GM21526 (cell line): ENCODE measurements around the gene CDO1.
"Not testable (repeated sequence)": the region's sequence is repeated elsewhere in the genome, so short reads cannot be mapped to it uniquely, and the experiment has no call there.

ENCODE experiments used
- ATAC-seq: cut with Tn5 transposase; IDR thresholded peaks from one replicate; pipeline ENCODE4 v1.9.1; 2021; ENCODE audit warnings: moderate library complexity; ENCODE audit not compliant: unreplicated experiment, low FRiP score

The CDO1 gene

DNA sequence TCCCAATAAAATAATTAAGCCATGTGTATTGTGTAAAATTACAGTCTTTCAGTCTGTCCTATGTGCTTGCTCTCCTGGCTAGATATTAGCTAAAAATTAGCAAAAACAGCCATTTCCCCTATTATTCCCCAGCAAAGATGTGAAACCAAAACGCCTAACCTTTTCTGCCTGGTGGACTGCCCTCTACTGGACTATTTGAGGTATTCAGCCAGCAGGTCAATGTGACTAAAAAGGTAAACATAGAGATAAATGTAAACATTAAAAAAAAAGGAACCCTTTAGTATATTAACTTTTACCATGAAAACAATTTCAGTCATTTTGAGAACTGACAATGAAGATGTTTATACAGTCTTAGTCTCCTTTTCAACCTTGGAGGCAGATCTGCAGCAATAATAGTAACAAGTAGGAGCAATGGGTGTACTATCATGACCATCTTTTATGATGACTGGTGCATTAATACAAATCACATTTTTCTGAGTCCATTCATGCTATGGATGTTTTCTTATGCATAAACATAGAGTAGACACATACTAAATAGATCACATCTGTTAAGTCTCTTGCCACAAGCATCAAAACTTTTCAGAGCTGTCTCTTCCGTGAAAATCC, 14.8 kb upstream of the CDO1 start:
- peak; percentile 60 for ATAC-seq

DNA sequence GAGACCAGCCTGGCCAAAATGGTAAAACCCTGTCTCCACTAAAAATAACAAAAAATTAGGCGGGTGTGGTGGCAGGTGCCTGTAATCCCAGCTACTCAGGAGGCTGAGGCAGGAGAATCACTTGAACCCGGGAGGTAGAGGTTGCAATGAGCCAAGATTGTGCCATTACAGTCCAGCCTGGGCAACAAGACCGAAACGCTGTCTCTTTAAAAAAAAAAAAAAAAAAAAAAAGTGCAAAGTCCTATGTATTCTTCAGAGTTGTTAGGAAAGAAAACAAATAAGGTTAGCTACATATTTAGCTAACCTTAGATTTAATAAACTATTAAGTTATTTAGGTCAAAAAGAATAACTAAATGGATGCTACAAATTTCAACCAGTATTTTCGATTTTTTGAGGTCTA, 13.5 kb upstream of the CDO1 start:
- ATAC-seq = no peak

- ATAC-seq = no peak
Observed at GRCh38 chr5:115825948-115826347, 9.5 kb upstream of the CDO1 start.

- not testable (repeated sequence) for ATAC-seq
Observed at GRCh38 chr5:115824983-115825382, 8.5 kb upstream of the CDO1 start.

DNA sequence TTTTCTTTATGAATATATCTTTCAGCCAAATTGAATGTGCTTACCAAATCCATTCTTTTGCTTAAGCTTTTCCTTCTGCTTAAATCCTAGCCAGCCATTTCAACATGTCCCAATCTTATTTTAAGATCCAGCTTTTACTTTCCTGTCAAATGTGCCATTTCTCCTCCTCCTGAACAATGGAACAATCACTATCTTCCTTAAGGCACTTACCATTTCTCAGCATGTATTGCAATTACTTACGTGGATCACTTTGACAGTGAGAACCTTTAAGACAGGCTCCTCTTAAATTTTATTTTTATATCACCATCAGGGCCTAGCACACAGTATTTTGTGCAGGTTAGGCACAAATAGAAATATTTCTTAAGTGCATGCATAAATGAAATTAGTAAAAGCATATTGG, 4.4 kb upstream of the CDO1 start:
- no peak for ATAC-seq

GRCh38 chr5:115818821-115819220, 2.4 kb upstream of the CDO1 start:
- no peak for ATAC-seq

GRCh38 chr5:115817386-115817785, 927 bp upstream of the CDO1 start:
- no peak for ATAC-seq

DNA sequence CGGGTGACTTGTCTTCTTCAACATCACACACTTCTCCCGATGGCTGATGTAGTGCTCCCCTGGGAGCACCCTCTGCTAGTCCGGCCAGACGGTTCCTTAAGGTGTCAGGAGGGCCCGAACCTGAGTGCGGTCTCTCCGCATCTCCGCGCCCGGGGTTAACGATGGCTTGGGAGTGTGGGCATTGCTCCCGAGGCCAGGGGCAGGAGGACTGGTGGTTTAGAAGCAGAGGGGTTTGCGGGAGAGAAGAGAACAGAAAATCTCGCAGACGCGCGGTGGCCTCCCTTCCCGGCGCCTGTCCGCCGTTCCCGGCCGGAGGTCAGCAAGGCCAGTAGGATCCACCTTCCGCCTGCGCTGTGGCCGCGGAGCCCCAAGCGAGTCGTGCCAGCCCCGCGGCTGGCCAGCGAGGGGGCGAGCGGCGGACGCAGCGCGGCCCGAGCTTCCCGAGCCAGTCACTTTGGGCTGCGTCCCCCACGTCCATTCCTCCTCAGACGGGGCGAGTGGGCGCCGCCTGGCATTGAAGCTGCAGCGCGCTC, 700 bp downstream of the CDO1 start:
- ATAC-seq = no peak

DNA sequence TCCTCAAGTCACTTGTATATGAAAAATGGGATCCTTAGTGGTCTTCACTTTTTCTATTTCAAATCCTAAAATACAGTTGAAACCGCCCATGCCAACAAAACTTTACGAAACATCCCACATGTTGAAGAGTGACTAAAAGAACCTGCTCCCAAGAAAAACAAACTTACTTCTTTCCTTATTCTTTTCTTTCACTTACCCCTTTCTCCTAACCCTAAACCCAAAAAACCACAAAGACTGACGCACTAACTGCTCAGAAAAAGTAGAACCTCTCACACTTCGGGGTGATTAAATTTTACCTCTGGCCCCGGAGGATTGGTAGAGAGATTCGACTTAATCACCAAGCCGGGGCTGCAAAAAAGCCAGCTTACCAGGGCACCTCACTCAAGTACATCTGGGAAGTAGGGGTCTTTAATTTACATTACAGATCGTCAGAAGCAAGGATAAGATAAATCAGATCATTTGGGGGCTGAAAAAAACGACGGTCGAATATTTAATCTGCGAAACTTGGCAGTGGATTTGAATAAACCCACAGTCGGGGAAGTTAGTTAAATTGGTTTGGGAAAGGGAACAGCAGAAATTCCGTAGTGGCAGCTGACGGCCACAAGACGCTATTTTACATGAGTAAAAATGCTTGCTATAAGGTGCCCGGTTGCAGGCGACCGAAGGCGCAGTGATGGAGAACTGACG, 1.3 kb downstream of the CDO1 start:
- ATAC-seq = no peak

- no peak for ATAC-seq
Observed at GRCh38 chr5:115813719-115814118, 2.7 kb downstream of the CDO1 start.

DNA sequence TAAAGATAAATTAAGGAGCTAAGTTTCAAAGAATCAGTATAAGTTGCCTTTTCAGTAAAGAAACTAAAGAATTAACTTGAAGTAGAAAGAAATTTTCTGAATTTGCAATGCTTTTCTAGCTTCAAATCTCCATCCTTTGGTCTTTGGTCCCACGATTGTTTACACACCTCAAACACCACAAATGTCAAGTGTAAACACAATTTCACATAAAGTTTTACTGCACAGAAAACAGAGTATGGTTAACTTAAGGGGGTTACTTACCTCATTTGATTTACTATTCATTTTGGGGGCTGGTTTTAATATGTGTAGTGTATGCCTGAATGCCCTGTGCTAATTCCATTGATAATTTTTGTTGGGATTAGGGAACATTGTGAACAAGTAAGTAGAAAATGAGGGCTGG, 4.1 kb downstream of the CDO1 start:
- no peak for ATAC-seq

GRCh38 chr5:115811406-115811805, 5.1 kb downstream of the CDO1 start:
- ATAC-seq = no peak

- no peak for ATAC-seq
Observed at GRCh38 chr5:115810761-115811160, 5.7 kb downstream of the CDO1 start.

- no peak for ATAC-seq
Observed at GRCh38 chr5:115809946-115810345, 6.5 kb downstream of the CDO1 start.

DNA sequence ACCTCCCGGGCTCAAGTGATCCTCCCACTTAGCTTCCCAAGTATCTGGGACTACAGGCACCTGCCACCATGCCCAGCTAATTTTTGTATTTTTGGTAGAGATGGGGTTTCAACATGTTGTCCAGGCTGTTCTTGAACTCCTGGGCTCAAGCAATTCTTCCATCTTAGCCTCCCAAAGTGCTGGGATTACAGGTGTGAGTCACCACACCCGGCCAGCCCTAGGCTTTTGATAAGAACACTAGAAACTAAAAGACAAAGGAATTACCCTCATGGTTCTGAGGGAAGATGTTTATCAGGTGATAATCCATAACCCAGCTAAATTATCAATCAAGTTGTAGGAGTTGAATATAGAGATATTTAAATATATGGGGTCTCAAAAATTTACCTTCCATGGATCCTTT, 8.4 kb downstream of the CDO1 start:
- not testable (repeated sequence) for ATAC-seq

GRCh38 chr5:115807654-115808052, 8.8 kb downstream of the CDO1 start:
- no peak for ATAC-seq

DNA sequence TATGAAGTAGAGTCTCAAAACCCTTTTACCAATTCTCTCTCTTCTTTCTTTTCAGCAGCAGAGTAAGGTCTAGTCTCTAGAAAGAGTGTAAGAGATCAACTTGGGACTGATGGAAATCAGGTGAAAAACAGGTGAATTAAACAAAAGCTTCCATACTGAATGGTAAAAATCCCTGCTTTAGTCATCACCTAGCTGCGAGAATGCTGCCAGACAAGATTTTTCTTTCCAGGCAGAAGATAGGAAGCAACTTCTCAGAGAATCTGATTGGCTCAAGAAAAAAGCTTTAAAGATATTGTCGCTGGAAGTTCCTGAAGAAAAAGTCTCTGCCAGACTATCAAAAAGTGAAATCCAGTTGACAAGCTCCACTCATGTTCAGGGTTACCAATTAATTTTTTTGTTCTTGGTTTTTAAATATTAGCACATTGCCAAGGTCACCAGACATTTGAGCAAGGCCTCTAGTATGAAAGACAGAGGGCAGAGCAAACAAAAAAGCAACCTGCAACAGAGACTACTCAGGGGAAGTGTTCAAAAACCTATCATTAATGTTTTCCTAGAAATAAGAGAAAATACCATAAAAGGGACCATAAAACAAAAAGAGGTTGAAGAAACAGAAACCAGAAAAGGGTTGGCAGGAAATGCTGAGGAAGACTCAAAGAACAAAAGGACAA, 9.3 kb downstream of the CDO1 start:
- no peak for ATAC-seq

DNA sequence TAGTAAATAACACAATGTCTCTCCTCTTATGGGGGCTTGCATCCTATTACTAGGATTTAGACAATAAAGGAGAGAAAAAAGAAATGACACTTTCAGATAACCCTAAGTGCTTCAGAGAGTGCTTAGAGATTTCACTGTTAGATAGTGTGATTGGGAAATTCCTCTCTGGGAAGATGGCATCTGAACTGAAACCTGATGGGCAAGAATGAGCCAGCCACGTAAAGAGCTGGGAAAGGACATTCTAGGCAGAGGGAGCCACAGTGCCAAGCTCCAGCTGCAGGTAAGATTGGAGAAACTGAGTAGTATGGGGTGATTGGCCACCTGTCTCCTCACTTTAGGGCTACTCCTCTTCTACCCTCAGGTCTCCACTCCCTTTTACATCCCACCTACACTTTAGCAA, 14.5 kb downstream of the CDO1 start:
- ATAC-seq = no peak

DNA sequence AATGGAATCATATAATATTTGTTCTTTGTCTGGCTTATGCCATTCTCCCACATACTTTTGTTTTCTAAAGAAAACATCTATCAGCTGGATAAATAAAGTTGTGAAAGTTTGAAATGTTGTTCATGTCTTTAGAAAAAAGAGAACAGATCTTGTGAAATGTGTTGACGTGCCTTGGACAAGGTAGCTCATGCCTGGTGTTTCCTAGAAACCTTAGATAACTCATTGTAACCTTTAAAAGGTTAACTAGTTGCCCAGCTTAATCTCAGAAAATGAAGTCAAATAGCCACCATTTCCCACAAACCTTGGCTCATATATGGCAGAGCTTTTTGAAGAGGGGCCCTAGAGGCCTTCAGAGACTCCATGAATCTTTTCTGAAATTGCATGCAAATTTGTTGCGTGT, 15.3 kb downstream of the CDO1 start:
- ATAC-seq = no peak

- ATAC-seq = no peak
Observed at GRCh38 chr5:115800108-115800507, 16.4 kb downstream of the CDO1 start.

- no peak for ATAC-seq
Observed at GRCh38 chr5:115798252-115798651, 18.2 kb downstream of the CDO1 start.

GRCh38 chr5:115796656-115797055, 19.8 kb downstream of the CDO1 start:
- no peak for ATAC-seq
